Measurements from ENCODE around the gene KRTAP13-1.

Gene KRTAP13-1, protein sequence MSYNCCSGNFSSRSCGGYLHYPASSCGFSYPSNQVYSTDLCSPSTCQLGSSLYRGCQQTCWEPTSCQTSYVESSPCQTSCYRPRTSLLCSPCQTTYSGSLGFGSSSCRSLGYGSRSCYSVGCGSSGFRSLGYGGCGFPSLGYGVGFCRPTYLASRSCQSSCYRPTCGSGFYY

DNA sequence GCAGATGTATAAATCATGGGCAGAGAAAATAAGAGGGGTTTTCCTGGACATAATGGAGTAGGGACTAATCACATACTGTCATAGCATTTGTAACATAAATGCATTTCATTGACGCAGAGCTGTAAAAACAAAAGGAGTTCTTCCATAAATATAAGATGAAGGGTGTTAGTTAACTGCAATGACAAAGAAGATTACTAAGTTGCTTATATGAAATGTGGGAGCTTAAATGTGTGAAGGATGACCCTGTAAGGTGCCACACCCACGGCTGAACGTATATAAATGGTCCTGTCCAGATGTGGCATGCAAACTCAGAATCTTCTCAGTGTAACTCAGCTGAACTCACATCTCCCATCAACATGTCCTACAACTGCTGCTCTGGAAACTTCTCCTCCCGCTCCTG lies at the start of gene KRTAP13-1:
Gene KRTAP13-1, plus strand, starts transcription at position 301 of the 400 bp plus-strand sequence. Its CDS starts 56 bp downstream, at position 357.
- ATAC-seq (ENCODE audit: low read depth), result no peak
- TF ChIP-seq, protein P1, sequence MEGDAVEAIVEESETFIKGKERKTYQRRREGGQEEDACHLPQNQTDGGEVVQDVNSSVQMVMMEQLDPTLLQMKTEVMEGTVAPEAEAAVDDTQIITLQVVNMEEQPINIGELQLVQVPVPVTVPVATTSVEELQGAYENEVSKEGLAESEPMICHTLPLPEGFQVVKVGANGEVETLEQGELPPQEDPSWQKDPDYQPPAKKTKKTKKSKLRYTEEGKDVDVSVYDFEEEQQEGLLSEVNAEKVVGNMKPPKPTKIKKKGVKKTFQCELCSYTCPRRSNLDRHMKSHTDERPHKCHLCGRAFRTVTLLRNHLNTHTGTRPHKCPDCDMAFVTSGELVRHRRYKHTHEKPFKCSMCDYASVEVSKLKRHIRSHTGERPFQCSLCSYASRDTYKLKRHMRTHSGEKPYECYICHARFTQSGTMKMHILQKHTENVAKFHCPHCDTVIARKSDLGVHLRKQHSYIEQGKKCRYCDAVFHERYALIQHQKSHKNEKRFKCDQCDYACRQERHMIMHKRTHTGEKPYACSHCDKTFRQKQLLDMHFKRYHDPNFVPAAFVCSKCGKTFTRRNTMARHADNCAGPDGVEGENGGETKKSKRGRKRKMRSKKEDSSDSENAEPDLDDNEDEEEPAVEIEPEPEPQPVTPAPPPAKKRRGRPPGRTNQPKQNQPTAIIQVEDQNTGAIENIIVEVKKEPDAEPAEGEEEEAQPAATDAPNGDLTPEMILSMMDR (IDR thresholded peaks at IDR 0.05; ENCODE audit: poor library complexity, severe bottlenecking), result no peak
- no peaks in the 10 kb centered on the region for H3K4me1 ChIP-seq (ENCODE audit: insufficient read depth, poor library complexity, severe bottlenecking)
- no peaks in the 10 kb centered on the region for H3K36me3 ChIP-seq (ENCODE audit: low read depth)
- no peak within 1 kb of the TSS for H3K4me3 ChIP-seq (ENCODE audit: severe bottlenecking)
- no peak within 1 kb of the TSS for H3K27ac ChIP-seq (ENCODE audit: poor library complexity, severe bottlenecking)
- DNase-seq (ENCODE audit: low spot score), result no peak
- H3K27me3 ChIP-seq (ENCODE audit: insufficient read depth, poor library complexity, severe bottlenecking), result peaks cover 14% of the 10 kb centered on the region
- no peaks in the 10 kb centered on the region for H3K9me3 ChIP-seq (ENCODE audit: severe bottlenecking)

DNA sequence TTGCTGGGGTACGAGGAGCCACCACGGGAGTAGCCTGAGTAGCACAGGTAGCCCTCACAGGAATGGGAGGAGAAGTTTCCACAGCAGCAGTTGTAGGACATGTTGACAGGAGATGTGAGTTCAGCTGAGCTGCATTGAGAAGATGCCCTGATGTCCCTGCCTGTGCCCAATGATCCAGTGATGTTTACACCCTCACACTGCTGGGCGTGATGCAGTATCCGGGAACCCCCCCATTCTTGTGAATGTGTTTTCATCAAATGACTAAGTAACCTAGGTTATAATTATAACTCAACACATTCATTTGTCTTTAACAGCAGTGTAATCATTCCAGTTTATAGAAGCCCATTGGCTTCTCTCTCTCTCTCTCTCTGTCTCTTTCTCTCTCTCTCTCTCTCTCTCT lies 47.3 kb upstream of the KRTAP13-1 start, which contains the start of gene KRTAP23-1:
Gene KRTAP23-1, minus strand, starts transcription at position 101 of the 400 bp plus-strand sequence. Its CDS starts 0 bp downstream, at position 101.
- no peak within 1 kb of the TSS for H3K4me3 ChIP-seq (ENCODE audit: severe bottlenecking)
- no peaks in the 10 kb centered on the region for H3K9me3 ChIP-seq (ENCODE audit: severe bottlenecking)
- DNase-seq (ENCODE audit: low spot score), result no peak
- no peak within 1 kb of the TSS for H3K27ac ChIP-seq (ENCODE audit: poor library complexity, severe bottlenecking)
- ATAC-seq (ENCODE audit: low read depth), result no peak
- TF ChIP-seq, protein P1 (IDR thresholded peaks at IDR 0.05; ENCODE audit: poor library complexity, severe bottlenecking), result no peak
- no peaks in the 10 kb centered on the region for H3K4me1 ChIP-seq (ENCODE audit: insufficient read depth, poor library complexity, severe bottlenecking)
- no peaks in the 10 kb centered on the region for H3K27me3 ChIP-seq (ENCODE audit: insufficient read depth, poor library complexity, severe bottlenecking)
- no peaks in the 10 kb centered on the region for H3K36me3 ChIP-seq (ENCODE audit: low read depth)

DNA sequence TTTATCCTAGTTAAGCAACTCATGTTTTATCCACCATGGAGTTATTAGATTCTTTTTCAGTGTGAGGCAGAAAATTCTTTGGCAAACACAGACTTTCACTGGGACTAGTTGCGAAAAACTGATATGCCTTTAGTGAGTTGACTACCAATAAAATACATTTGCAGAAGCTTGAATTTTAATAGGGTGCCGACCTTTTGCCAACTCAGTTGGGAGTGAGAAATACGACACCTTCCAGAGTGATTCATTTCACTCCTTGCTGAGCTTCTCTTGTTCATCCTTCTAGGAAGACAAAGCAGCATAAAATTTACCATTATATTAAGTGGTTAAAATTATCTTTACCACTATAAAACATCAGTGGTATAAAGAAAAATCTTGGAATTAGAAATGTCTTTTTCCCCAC lies 46.3 kb upstream of the KRTAP13-1 start:
- no peaks in the 10 kb centered on the region for H3K27me3 ChIP-seq (ENCODE audit: insufficient read depth, poor library complexity, severe bottlenecking)
- TF ChIP-seq, protein P1 (IDR thresholded peaks at IDR 0.05; ENCODE audit: poor library complexity, severe bottlenecking), result no peak
- ATAC-seq (ENCODE audit: low read depth) (peak; percentile 52; the same call in 2 of the 3 replicates), DNase-seq (ENCODE audit: low spot score) (no peak)
- H3K4me3 ChIP-seq (ENCODE audit: severe bottlenecking), result no peak overlapping the region
- H3K36me3 ChIP-seq (ENCODE audit: low read depth), result no peaks in the 10 kb centered on the region
- no peaks in the 10 kb centered on the region for H3K9me3 ChIP-seq (ENCODE audit: severe bottlenecking)
- no peak overlapping the region for H3K27ac ChIP-seq (ENCODE audit: poor library complexity, severe bottlenecking)
- no peaks in the 10 kb centered on the region for H3K4me1 ChIP-seq (ENCODE audit: insufficient read depth, poor library complexity, severe bottlenecking)

DNA sequence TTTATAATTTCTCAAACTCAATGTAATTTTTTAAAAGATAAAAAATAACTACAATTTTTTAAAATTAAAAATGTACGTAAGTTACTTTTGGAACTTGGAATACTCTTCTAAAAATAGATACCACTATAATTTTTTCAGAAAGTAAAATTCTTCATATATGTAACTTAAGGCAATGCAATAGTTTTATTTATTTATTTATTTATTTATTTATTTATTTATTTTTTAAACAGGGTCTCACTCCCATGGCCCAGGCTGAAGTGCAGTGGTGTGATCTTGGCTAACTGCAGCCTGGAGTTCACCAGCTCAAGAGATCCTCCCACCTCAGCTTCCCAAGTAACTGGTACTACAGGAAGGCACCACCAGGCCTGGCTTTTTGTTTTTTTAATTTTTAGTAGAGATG lies 44.3 kb upstream of the KRTAP13-1 start:
- TF ChIP-seq, protein P1 (IDR thresholded peaks at IDR 0.05; ENCODE audit: poor library complexity, severe bottlenecking), result no peak
- no peaks in the 10 kb centered on the region for H3K4me1 ChIP-seq (ENCODE audit: insufficient read depth, poor library complexity, severe bottlenecking)
- no peak for DNase-seq (ENCODE audit: low spot score)
- no peak for ATAC-seq (ENCODE audit: low read depth)
- H3K27ac ChIP-seq (ENCODE audit: poor library complexity, severe bottlenecking), result no peak overlapping the region
- H3K4me3 ChIP-seq (ENCODE audit: severe bottlenecking), result no peak overlapping the region
- H3K36me3 ChIP-seq (ENCODE audit: low read depth), result no peaks in the 10 kb centered on the region
- H3K9me3 ChIP-seq (ENCODE audit: severe bottlenecking), result no peaks in the 10 kb centered on the region
- H3K27me3 ChIP-seq (ENCODE audit: insufficient read depth, poor library complexity, severe bottlenecking), result peaks cover 5% of the 10 kb centered on the region

DNA sequence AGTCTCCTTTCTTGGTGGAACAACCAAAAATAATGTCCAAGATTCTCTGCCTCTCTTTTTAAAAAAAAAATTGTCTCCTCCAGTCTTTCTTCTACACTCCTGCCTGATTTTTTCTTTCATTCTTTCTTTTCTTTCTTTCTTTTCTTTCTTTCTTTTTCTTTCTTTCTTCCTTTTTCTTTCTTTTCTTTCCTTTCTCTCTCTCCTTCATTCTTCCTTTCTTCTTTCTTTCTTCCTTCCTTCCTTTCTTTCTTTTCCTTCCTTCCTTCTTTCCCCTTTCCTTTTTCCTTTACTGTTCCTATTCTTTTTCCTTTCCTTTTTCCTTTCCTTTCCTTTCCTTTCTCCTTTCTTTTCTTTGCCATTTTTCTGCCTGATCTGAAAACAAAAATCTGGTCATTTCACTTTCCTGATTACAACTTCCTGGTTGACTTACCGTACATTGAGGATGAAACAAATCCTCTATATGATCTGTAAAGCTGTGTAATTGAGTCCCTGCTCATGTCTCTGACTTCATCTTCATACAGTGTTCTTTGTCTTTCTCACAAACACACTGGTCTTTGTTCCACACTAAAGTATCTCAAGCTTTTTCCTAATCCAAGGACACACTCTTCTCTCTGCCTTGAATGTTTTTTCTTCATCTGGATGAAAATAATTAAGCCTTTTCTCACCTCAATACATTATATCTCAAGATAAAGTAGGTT lies 41.4 kb upstream of the KRTAP13-1 start:
- ATAC-seq (ENCODE audit: low read depth) (no peak), DNase-seq (ENCODE audit: low spot score) (no peak)
- Histone ChIP-seq H3K36me3 (ENCODE audit: low read depth) (no peaks in the 10 kb centered on the region), H3K4me3 (ENCODE audit: severe bottlenecking) (no peak overlapping the region), H3K9me3 (ENCODE audit: severe bottlenecking) (no peaks in the 10 kb centered on the region), H3K27me3 (ENCODE audit: insufficient read depth, poor library complexity, severe bottlenecking) (peaks cover 8% of the 10 kb centered on the region), H3K27ac (ENCODE audit: poor library complexity, severe bottlenecking) (no peak overlapping the region), H3K4me1 (ENCODE audit: insufficient read depth, poor library complexity, severe bottlenecking) (no peaks in the 10 kb centered on the region)
- TF ChIP-seq, protein P1 (IDR thresholded peaks at IDR 0.05; ENCODE audit: poor library complexity, severe bottlenecking), result no peak

Data from RWPE2 (cell line).